K562 (cell line): ENCODE results near the gene ARHGAP23.

ENCODE experiments used
- E2F3 ChIP-seq: fragments of 250-450 bp; sonication (Bioruptor Pico); IDR thresholded peaks from 2 replicates; pipeline ENCODE4 v1.4.0; 2020; ENCODE audit warnings: mild to moderate bottlenecking
- MYC ChIP-seq, 2 experiments: fragments of 250-450 bp in 1 of 2; sonication (Bioruptor Pico) in 1 of 2; IDR thresholded peaks; 2 replicates each; pipeline versions ENCODE4 v1.5.1 to v1.6.1; 2012 to 2021; ENCODE audit warnings: low read depth in 2 of 2, borderline replicate concordance in 1 of 2, improper control_type of control experiment in 1 of 2, low read length in 1 of 2, mild to moderate bottlenecking in 1 of 2, moderate library complexity in 1 of 2
- PHF21A ChIP-seq: fragments of 450-650 bp; IDR thresholded peaks from 2 replicates; pipeline ENCODE4 v1.6.1; 2017; ENCODE audit warnings: low read depth, borderline replicate concordance
- POLR2A ChIP-seq: fragments of 450-650 bp; conservative IDR thresholded peaks from 2 replicates; pipeline ENCODE4 v1.6.1; 2016
- SP1 ChIP-seq: sonication (generic); formaldehyde crosslinking; IDR thresholded peaks from 2 replicates; pipeline ENCODE4 v1.8.1; 2022; ENCODE audit warnings: mild to moderate bottlenecking, missing genetic modification reagents
- TCF7 ChIP-seq: sonication (generic); IDR thresholded peaks from 2 replicates; pipeline ENCODE4 v1.6.1; 2016; ENCODE audit warnings: antibody characterized with exemption, borderline replicate concordance
- ZNF174 ChIP-seq: fragments of 250-450 bp; sonication (Bioruptor Pico); IDR thresholded peaks from 2 replicates; pipeline ENCODE4 v1.4.0; 2020; ENCODE audit warnings: mild to moderate bottlenecking
- ZNF445 ChIP-seq: fragments of 250-450 bp; sonication (Bioruptor Pico); IDR thresholded peaks from 2 replicates; pipeline ENCODE4 v1.4.0; 2020; ENCODE audit warnings: low read depth, mild to moderate bottlenecking, moderate library complexity
- ZNF830 ChIP-seq: fragments of 250-450 bp; sonication (Bioruptor Pico); IDR thresholded peaks from 2 replicates; pipeline ENCODE4 v1.5.0; 2021; ENCODE audit warnings: mild to moderate bottlenecking

- TF ChIP-seq TCF7 (no peak), ZNF445 (CRISPR knock-in tag) (no peak), ZNF174 (CRISPR knock-in tag) (no peak), E2F3 (CRISPR knock-in tag) (no peak), MYC (IDR thresholded peaks at IDR 0.05; ENCODE audit: low read depth, low read length) (no peak), MYC (CRISPR knock-in tag; IDR thresholded peaks at IDR 0.05; ENCODE audit: borderline replicate concordance, low read depth) (no peak), ZNF830 (CRISPR knock-in tag) (no peak), POLR2A (no peak), PHF21A (no peak), SP1 (no peak)
These were observed at the start of gene ARHGAP23 for GRCh38 chr17:38428112-38428642.
